HEK293 (cell line): ENCODE measurements around the gene ING4.

ENCODE experiments used
- EGR2 ChIP-seq: fragments of 450-650 bp; formaldehyde crosslinking; IDR thresholded peaks from 2 replicates; pipeline ENCODE4 v1.5.1; 2016; ENCODE audit warnings: low read depth, missing biosample characterization, missing genetic modification characterization
- HOXC10 ChIP-seq: sonication (generic); formaldehyde crosslinking; IDR thresholded peaks from 2 replicates; pipeline ENCODE4 v1.8.1; 2023; ENCODE audit warnings: mild to moderate bottlenecking, missing genetic modification reagents
- KLF1 ChIP-seq: fragments of 450-650 bp; formaldehyde crosslinking; IDR thresholded peaks from 2 replicates; pipeline ENCODE4 v1.5.1; 2016; ENCODE audit warnings: missing biosample characterization, missing genetic modification characterization
- SP3 ChIP-seq: fragments of 450-650 bp; formaldehyde crosslinking; IDR thresholded peaks from 2 replicates; pipeline ENCODE4 v1.5.1; 2016; ENCODE audit warnings: missing biosample characterization, missing genetic modification characterization
- YY2 ChIP-seq: fragments of 450-650 bp; formaldehyde crosslinking; IDR thresholded peaks from 2 replicates; pipeline ENCODE4 v1.5.1; 2016; ENCODE audit warnings: missing biosample characterization, missing genetic modification characterization
- ZBTB21 ChIP-seq: fragments of 450-650 bp; formaldehyde crosslinking; IDR thresholded peaks from 2 replicates; pipeline ENCODE4 v1.5.1; 2017; ENCODE audit warnings: missing biosample characterization, missing genetic modification characterization
- ZFP37 ChIP-seq: fragments of 450-650 bp; formaldehyde crosslinking; IDR thresholded peaks from 2 replicates; pipeline ENCODE4 v1.5.1; 2016; ENCODE audit warnings: missing biosample characterization, missing genetic modification characterization
- ZNF138 ChIP-seq: fragments of 450-650 bp; formaldehyde crosslinking; IDR thresholded peaks from 2 replicates; pipeline ENCODE4 v1.5.1; 2016; ENCODE audit warnings: missing biosample characterization, missing genetic modification characterization, borderline replicate concordance
- ZNF155 ChIP-seq: fragments of 450-650 bp; formaldehyde crosslinking; IDR thresholded peaks from 2 replicates; pipeline ENCODE4 v1.5.1; 2016; ENCODE audit warnings: missing biosample characterization, missing genetic modification characterization
- ZNF157 ChIP-seq: fragments of 450-650 bp; formaldehyde crosslinking; IDR thresholded peaks from 2 replicates; pipeline ENCODE4 v1.5.1; 2016; ENCODE audit warnings: missing biosample characterization, missing genetic modification characterization
- ZNF19 ChIP-seq: fragments of 450-650 bp; formaldehyde crosslinking; IDR thresholded peaks from 2 replicates; pipeline ENCODE4; 2016; ENCODE audit warnings: missing biosample characterization, missing genetic modification characterization, low read depth
- ZNF2 ChIP-seq: fragments of 450-650 bp; formaldehyde crosslinking; IDR thresholded peaks from 2 replicates; pipeline ENCODE4 v1.5.1; 2016; ENCODE audit warnings: missing biosample characterization, missing genetic modification characterization
- ZNF214 ChIP-seq: fragments of 450-650 bp; formaldehyde crosslinking; IDR thresholded peaks from 2 replicates; pipeline ENCODE4 v1.5.1; 2017; ENCODE audit warnings: missing biosample characterization, mild to moderate bottlenecking, missing genetic modification characterization, borderline replicate concordance
- ZNF221 ChIP-seq: fragments of 450-650 bp; formaldehyde crosslinking; IDR thresholded peaks from 2 replicates; pipeline ENCODE4 v1.5.1; 2017; ENCODE audit warnings: missing biosample characterization, missing genetic modification characterization, borderline replicate concordance
- ZNF311 ChIP-seq: fragments of 450-650 bp; formaldehyde crosslinking; IDR thresholded peaks from 2 replicates; pipeline ENCODE4 v1.5.1; 2017; ENCODE audit warnings: missing biosample characterization, missing genetic modification characterization, borderline replicate concordance
- ZNF335 ChIP-seq: fragments of 450-650 bp; formaldehyde crosslinking; conservative IDR thresholded peaks from 2 replicates; pipeline ENCODE4 v1.5.1; 2016; ENCODE audit warnings: missing biosample characterization, missing genetic modification characterization
- ZNF354C ChIP-seq: fragments of 450-650 bp; formaldehyde crosslinking; IDR thresholded peaks from 2 replicates; pipeline ENCODE4 v1.5.1; 2016; ENCODE audit warnings: missing biosample characterization, missing genetic modification characterization, low read depth, borderline replicate concordance
- ZNF394 ChIP-seq: fragments of 450-650 bp; formaldehyde crosslinking; IDR thresholded peaks from 2 replicates; pipeline ENCODE4 v1.5.1; 2016; ENCODE audit warnings: missing biosample characterization, missing genetic modification characterization, mild to moderate bottlenecking, moderate library complexity, borderline replicate concordance
- ZNF529 ChIP-seq: fragments of 450-650 bp; formaldehyde crosslinking; IDR thresholded peaks from 2 replicates; pipeline ENCODE4 v1.5.1; 2017; ENCODE audit warnings: missing genetic modification characterization, missing biosample characterization; ENCODE audit not compliant: insufficient replicate concordance
- ZNF530 ChIP-seq: fragments of 450-650 bp; formaldehyde crosslinking; IDR thresholded peaks from 2 replicates; pipeline ENCODE4 v1.5.1; 2016; ENCODE audit warnings: low read depth, missing biosample characterization, missing genetic modification characterization
- ZNF549 ChIP-seq: fragments of 450-650 bp; IDR thresholded peaks from 2 replicates; pipeline ENCODE4 v1.5.1; 2018; ENCODE audit warnings: missing biosample characterization, missing genetic modification characterization, mild to moderate bottlenecking, inconsistent platforms, moderate library complexity
- ZNF560 ChIP-seq: fragments of 450-650 bp; formaldehyde crosslinking; IDR thresholded peaks from 2 replicates; pipeline ENCODE4 v1.5.1; 2017; ENCODE audit warnings: missing biosample characterization, missing genetic modification characterization, borderline replicate concordance
- ZNF670 ChIP-seq: fragments of 450-650 bp; formaldehyde crosslinking; IDR thresholded peaks from 2 replicates; pipeline ENCODE4 v1.5.1; 2016; ENCODE audit warnings: missing biosample characterization, missing genetic modification characterization, low read depth
- ZNF768 ChIP-seq: fragments of 450-650 bp; formaldehyde crosslinking; IDR thresholded peaks from 2 replicates; pipeline ENCODE4 v1.5.1; 2018; ENCODE audit warnings: missing biosample characterization, mild to moderate bottlenecking, missing genetic modification characterization
- ZNF785 ChIP-seq: fragments of 450-650 bp; formaldehyde crosslinking; IDR thresholded peaks from 2 replicates; pipeline ENCODE4 v1.5.1; 2016; ENCODE audit warnings: missing biosample characterization, missing genetic modification characterization
- ZNF792 ChIP-seq: fragments of 450-650 bp; formaldehyde crosslinking; IDR thresholded peaks from 2 replicates; pipeline ENCODE4 v1.5.1; 2016; ENCODE audit warnings: missing biosample characterization, missing genetic modification characterization
- TF ChIP-seq, protein P1 (sequence below): fragments of 450-650 bp; formaldehyde crosslinking; optimal IDR thresholded peaks from 2 replicates; pipeline ENCODE3; 2016; ENCODE audit warnings: missing biosample characterization, mild to moderate bottlenecking, missing genetic modification characterization
- TF ChIP-seq, protein P2 (sequence below): fragments of 450-650 bp; formaldehyde crosslinking; IDR thresholded peaks from 2 replicates; pipeline ENCODE4 v1.5.1; 2016; ENCODE audit warnings: missing biosample characterization, missing genetic modification characterization, borderline replicate concordance
- TF ChIP-seq, protein P3 (sequence below): sonication (generic); formaldehyde crosslinking; IDR thresholded peaks from 2 replicates; pipeline ENCODE4 v1.8.1; 2022; ENCODE audit warnings: mild to moderate bottlenecking, moderate library complexity, missing genetic modification reagents
- TF ChIP-seq, protein P4 (sequence below): fragments of 450-650 bp; formaldehyde crosslinking; IDR thresholded peaks from 2 replicates; pipeline ENCODE4 v1.5.1; 2016; ENCODE audit warnings: missing biosample characterization, missing genetic modification characterization
- TF ChIP-seq, protein P5 (sequence below): IDR thresholded peaks from 2 replicates; pipeline ENCODE4 v1.6.1; 2011; ENCODE audit warnings: mild to moderate bottlenecking, low read depth, low read length, borderline replicate concordance

Gene ING4

DNA sequence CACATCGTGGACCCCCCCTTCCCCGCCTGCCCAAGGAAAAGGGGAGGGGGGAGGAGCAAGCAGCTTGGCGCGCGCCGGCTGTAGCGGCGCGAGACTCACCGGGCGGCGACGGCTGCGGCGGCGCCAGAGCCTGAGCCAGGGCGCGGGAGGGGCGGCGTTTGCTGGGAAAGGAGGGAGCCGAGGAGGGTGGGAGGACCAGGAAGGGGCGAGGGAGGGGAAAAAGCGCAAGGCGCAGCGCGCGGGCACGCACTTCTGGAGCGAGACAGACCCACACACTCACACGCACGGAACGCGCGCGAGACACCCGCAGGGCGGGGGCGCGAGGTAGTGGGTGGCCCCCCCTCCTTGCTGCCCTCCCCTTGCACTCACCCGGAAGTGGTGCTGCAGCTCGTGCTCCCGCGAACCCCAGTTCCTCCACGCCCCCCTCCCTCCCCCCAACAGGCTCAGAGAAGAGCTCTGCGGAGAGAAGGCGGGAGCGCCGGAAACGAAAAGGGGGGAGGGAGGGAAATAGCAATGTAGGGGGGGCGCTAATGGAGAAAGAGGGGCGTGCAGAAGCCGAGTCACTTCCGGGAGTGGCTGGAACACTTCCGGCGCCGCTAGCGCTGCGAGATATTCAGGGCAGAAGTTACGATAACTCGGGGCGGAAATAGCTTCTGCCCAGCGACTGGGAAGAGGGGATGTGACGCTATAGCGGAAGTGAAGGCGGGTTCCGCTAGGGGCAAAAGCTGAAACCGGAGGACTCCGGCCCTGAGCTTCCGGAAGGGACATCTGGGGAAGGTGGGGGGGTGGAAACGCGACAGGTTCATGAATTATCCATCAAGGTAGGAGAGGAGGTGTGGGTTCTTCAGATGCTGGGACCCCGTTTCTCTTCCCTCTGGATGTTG lies 26.3 kb upstream of the ING4 start, which contains the start of gene ZNF384 (continued):
- TF ChIP-seq ZNF560 (tag by site-specific recombination) (no peak), ZNF785 (peak; percentile 97), ZNF221 (no peak), ZNF530 (no peak), ZNF311 (no peak), YY2 (tag by site-specific recombination) (peak; percentile 69), KLF1 (tag by site-specific recombination) (peak; percentile 80; the same call in 1 of the 2 replicates), ZNF768 (tag by site-specific recombination) (no peak; the same call in 1 of the 2 replicates), HOXC10 (CRISPR knock-in tag) (no peak), ZNF529 (tag by site-specific recombination) (no peak), ZBTB21 (tag by site-specific recombination) (peak; percentile 98), ZNF157 (no peak), ZNF335 (tag by site-specific recombination) (peak; percentile 71), ZNF2 (tag by site-specific recombination) (peak; percentile 59; the same call in 1 of the 2 replicates), SP3 (peak; percentile 96), ZFP37 (tag by site-specific recombination) (0 out of 2 replicates have a peak, but pooled peaks have one; percentile 57), ZNF670 (tag by site-specific recombination) (no peak), ZNF792 (tag by site-specific recombination) (0 out of 2 replicates have a peak, but pooled peaks have one; percentile 16), ZNF138 (tag by site-specific recombination) (no peak), ZNF214 (tag by site-specific recombination) (no peak), ZNF155 (no peak), EGR2 (peak; percentile 84), ZNF394 (no peak; the same call in 1 of the 2 replicates), ZNF19 (tag by site-specific recombination) (no peak), ZNF354C (tag by site-specific recombination) (no peak), ZNF549 (tag by site-specific recombination) (no peak)
- TF ChIP-seq, protein P1, sequence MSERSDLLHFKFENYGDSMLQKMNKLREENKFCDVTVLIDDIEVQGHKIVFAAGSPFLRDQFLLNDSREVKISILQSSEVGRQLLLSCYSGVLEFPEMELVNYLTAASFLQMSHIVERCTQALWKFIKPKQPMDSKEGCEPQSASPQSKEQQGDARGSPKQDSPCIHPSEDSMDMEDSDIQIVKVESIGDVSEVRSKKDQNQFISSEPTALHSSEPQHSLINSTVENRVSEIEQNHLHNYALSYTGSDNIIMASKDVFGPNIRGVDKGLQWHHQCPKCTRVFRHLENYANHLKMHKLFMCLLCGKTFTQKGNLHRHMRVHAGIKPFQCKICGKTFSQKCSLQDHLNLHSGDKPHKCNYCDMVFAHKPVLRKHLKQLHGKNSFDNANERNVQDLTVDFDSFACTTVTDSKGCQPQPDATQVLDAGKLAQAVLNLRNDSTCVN (tag by site-specific recombination): peak; percentile 100
- TF ChIP-seq, protein P2, sequence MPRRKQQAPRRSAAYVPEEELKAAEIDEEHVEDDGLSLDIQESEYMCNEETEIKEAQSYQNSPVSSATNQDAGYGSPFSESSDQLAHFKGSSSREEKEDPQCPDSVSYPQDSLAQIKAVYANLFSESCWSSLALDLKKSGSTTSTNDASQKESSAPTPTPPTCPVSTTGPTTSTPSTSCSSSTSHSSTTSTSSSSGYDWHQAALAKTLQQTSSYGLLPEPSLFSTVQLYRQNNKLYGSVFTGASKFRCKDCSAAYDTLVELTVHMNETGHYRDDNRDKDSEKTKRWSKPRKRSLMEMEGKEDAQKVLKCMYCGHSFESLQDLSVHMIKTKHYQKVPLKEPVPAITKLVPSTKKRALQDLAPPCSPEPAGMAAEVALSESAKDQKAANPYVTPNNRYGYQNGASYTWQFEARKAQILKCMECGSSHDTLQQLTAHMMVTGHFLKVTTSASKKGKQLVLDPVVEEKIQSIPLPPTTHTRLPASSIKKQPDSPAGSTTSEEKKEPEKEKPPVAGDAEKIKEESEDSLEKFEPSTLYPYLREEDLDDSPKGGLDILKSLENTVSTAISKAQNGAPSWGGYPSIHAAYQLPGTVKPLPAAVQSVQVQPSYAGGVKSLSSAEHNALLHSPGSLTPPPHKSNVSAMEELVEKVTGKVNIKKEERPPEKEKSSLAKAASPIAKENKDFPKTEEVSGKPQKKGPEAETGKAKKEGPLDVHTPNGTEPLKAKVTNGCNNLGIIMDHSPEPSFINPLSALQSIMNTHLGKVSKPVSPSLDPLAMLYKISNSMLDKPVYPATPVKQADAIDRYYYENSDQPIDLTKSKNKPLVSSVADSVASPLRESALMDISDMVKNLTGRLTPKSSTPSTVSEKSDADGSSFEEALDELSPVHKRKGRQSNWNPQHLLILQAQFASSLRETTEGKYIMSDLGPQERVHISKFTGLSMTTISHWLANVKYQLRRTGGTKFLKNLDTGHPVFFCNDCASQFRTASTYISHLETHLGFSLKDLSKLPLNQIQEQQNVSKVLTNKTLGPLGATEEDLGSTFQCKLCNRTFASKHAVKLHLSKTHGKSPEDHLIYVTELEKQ (tag by site-specific recombination): 0 out of 2 replicates have a peak, but pooled peaks have one; percentile 9
- TF ChIP-seq, protein P3, sequence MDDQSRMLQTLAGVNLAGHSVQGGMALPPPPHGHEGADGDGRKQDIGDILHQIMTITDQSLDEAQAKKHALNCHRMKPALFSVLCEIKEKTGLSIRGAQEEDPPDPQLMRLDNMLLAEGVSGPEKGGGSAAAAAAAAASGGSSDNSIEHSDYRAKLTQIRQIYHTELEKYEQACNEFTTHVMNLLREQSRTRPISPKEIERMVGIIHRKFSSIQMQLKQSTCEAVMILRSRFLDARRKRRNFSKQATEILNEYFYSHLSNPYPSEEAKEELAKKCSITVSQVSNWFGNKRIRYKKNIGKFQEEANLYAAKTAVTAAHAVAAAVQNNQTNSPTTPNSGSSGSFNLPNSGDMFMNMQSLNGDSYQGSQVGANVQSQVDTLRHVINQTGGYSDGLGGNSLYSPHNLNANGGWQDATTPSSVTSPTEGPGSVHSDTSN (CRISPR knock-in tag): 0 out of 2 replicates have a peak, but pooled peaks have one; percentile 18
- TF ChIP-seq, protein P4, sequence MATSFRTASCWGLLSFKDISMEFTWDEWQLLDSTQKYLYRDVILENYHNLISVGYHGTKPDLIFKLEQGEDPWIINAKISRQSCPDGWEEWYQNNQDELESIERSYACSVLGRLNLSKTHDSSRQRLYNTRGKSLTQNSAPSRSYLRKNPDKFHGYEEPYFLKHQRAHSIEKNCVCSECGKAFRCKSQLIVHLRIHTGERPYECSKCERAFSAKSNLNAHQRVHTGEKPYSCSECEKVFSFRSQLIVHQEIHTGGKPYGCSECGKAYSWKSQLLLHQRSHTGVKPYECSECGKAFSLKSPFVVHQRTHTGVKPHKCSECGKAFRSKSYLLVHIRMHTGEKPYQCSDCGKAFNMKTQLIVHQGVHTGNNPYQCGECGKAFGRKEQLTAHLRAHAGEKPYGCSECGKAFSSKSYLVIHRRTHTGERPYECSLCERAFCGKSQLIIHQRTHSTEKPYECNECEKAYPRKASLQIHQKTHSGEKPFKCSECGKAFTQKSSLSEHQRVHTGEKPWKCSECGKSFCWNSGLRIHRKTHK: no peak
- TF ChIP-seq, protein P5, sequence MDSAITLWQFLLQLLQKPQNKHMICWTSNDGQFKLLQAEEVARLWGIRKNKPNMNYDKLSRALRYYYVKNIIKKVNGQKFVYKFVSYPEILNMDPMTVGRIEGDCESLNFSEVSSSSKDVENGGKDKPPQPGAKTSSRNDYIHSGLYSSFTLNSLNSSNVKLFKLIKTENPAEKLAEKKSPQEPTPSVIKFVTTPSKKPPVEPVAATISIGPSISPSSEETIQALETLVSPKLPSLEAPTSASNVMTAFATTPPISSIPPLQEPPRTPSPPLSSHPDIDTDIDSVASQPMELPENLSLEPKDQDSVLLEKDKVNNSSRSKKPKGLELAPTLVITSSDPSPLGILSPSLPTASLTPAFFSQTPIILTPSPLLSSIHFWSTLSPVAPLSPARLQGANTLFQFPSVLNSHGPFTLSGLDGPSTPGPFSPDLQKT: peak; percentile 86
